GM19351 (cell line): ENCODE results near the gene ATF6B.

Experiments used
- ATAC-seq: cut with Tn5 transposase; IDR thresholded peaks from one replicate; pipeline ENCODE4 v1.9.1; 2021; ENCODE audit warnings: mild to moderate bottlenecking, moderate library complexity; ENCODE audit not compliant: unreplicated experiment

The ATF6B gene

GRCh38 chr6:32132110-32132509, 4.1 kb upstream of the ATF6B start:
- no peak for ATAC-seq

- ATAC-seq: no peak
These were observed 3.4 kb upstream of the ATF6B start for GRCh38 chr6:32131439-32131948.

DNA sequence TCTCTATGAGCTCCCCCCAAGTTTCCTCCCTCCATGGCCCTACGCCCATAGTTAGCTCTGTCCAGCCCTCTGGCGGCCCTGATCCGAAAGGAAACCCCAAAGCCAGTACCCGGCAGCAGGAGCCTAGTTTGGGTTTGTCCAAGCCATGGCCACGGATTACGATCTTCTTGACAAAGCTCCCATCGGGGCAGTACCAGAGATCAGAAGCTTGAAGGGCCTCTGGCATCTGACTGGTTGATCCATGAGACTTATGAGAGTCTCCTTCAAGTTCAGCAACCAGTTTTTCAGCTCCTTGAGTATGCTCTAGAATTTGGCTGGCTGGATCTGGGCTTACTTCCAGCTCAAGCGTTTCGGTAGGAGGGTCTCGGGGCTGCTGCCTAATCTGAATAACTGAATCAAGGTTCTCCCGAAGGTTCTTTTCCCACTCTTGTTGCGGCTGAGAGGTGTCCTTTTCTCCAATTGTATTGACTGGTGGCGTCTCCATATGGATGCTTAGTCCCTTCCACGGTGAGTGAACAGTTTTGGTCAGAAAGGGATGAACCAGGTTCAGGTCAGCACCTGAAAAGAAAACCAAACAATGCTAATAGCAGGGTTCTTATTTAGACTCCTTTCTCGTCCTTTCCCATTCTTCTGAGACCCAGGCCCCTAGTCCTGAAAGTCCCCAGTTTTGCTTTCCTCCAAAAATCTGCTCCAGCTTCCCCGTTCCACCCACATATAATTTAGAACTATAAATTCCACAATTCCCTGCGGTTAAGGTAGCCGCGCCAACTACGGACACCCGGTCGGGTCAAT, 1.4 kb upstream of the ATF6B start:
- no peak for ATAC-seq

DNA sequence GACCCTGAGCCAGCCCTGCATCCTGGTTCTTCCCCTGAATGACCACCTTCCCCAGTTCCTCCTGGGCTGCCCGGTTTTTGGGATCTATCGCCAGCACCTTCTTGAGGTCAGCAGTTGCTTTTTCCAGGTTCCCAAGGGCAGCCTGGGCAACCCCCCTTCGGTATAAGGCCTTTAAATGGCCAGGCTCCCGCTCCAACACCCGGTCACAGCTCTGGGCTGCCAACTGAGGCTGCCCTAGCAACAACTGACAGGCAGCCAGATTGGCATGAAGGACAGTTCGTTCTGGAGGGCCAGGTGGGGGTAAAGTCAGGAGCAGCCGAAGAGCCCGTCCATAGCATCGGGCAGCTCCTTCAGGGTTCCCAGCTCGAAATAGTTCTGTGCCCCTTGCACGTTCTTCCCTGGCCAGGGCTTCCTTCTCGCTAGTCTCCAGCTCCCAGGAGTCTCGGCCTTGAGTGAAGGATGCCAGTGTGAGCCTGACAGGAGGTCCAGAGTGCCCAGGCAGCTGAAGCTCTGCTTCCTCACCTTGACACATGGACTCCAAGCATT, 778 bp upstream of the ATF6B start:
- ATAC-seq: no peak

DNA sequence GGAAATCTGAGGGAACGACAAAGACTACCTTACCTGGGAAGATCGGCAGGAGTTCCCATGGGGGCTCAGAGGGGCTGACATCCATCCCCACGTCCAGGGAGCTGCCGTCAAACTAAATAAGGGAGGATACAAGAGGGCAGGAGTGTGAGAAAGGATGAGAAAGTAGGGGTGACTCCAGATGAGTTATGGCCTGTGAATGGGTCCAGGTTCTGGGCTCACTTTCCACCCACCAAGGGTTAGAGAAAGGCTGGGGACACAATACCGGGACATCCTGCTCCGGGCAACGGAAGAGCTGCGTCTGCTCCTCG, 683 bp downstream of the ATF6B start:
- ATAC-seq: no peak

GRCh38 chr6:32126880-32127279, 1.2 kb downstream of the ATF6B start:
- no peak for ATAC-seq

DNA sequence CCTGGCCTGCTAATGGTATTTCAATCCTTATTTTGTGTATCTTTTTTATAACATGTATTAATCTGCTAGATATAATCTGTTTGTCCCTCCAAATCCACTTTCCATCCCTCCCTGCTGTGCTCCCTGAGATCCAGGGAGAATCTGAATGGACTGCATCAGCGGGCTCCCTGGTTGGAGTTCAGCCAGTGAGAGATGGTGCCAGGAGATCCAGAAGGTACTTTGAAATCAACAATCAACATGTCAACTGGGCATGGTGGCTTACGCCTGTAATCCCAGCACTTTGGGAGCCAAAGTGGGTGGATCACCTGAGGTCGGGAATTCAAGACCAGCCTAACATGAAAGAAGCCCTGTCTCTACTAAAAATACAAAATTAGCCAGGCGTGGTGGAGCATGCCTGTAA, 4.4 kb downstream of the ATF6B start:
- ATAC-seq: no peak

DNA sequence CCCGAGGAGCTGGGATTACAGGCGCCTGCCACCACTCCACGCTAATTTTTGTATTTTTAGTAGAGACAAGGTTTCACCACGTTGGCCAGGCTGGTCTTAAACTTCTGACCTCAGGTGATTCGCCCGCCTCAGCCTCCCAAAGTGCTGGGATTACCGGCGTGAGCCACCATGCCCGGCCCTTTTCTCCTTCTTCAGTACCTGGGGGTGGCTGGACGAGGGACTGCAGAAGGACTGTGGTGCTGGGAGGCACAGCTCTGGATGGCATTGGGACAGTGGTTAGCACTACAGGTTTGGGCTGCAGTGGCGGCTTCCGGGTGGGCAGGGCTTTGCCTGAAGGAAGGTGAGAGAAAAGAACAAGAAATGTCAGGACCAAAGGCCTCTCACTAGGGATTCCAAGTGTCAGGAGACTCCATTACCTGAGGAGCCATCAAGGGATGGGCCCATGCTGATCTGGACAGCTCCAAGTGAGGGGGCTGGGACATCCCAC, 7.4 kb downstream of the ATF6B start:
- ATAC-seq: no peak

DNA sequence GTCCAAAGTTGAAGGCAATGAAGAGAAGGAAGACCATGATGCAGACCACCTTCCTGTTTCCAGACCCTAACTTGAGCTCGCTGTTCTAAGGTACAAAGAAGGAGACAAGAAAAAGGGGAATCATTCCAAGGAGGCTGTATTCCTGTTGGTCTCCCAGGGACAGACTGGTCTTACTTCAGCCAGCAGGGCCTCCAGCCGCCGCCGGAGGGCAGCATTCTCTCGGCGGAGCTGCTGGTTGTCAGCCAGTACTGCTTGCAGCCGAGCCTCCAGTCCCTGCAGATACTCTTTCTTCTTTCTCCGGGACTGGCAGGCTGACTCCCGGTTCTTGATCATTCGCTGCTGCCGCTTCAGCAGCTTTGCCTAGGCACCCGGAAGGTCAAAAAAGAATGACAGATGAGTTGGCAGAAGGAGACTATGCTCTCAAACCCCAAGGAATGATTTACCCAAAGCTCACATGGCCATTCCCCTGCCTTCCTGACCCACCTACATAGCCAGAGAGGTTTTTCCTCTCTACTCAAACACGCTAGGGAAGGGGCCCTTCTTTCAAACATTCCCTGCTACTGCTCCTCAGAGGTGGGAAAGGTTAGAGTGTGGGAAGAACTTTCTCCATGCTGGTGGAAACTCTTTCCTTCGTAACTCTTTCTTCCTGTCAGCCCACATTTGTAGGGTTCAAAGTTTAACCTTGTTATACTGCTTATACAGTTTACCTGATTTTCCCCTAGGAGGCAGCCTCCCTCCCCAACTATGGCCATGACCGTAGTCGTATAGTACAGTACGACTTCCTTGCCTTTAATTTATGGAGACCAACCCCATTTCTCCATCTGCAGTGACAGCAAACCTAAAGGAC, 9.0 kb downstream of the ATF6B start:
- ATAC-seq: no peak

- no peak for ATAC-seq
These were observed 10.6 kb downstream of the ATF6B start for GRCh38 chr6:32117461-32117860.

GRCh38 chr6:32116674-32117073, 11.4 kb downstream of the ATF6B start:
- no peak for ATAC-seq

GRCh38 chr6:32115623-32116022, 12.4 kb downstream of the ATF6B start:
- no peak for ATAC-seq

DNA sequence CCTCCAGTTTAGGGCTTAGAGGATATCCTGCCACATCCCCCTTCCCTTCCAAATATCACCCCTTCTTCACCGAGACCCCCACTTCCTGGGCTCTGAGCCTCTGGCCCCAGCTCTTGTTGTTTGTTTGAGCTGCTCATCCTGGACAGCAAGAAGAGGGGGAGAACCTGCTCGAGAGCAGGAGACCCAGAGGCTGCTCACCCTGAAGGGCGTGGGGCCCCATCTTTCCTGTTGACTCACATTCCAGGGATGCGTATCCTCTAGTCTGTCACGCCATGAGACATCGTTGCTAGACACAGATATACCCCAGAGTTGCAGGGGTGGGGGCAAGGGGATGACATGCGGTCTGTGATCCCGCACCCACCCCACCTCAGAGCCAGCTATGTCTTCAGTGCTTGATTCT, 13.2 kb downstream of the ATF6B start:
- ATAC-seq: no peak

GRCh38 chr6:32113386-32114352, 14.4 kb downstream of the ATF6B start:
- ATAC-seq: no peak

DNA sequence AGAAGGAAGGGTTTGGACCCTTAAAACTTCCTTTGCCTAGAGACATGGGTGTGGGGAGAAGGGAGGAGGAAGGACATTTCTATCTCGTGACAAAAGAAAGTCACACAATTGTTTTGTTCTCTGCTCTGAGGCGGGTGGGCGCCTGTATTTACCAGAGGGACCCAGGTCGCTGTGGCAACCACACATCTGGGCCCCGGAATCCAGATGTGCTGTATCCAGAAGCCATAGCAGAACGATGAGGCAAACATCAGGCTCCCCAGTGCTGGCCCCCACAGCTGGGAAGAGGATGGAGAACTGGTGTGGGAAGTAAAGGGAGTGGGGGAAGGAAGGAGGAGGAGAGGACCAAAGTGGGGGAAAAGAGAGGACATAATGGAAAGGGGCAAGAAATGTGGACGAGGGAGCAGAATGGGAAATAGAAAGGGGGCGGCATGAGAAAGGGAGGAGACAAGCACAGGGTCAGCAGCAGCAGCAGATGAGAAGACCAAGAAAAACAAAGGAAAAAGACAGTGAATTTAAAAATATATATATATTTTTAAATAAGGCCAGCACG, 15.5 kb downstream of the ATF6B start:
- no peak for ATAC-seq

DNA sequence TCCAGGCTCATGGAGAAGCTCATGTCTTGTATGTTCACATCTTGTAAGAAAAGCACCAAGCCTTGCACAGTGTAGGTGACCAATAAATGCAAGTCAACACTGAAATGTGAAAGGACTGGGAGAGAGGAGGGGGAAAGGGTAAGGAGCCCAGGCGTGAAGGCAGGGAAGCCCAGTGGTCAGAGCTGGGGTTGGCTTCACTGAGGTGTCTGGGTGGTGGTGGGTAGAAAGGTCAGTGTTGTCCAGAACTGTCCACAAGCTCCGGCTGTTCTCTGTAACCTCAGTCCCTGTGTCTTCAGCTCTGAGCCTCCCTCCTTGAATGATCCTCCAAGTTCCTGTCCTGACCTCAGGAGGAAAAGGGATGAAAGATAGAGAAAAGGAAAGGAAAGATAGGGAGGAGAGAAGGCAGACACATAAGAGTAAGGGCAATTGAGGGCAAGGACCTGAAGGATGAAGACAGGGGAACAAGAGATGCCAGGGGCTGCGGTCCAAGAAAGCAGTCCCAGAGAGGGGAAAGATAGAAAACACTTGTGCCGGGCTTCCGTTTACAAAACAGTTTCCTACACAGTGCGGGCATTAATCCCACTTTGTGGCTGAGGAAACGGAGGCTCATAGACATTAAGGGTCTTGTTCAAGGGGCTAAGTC, 16.5 kb downstream of the ATF6B start:
- ATAC-seq: no peak

- no peak for ATAC-seq
These were observed 17.4 kb downstream of the ATF6B start for GRCh38 chr6:32110632-32111031.

- no peak for ATAC-seq
These were observed 18.3 kb downstream of the ATF6B start for GRCh38 chr6:32109765-32110160.

- ATAC-seq: no peak
These were observed 18.8 kb downstream of the ATF6B start, which contains the start of gene TNXB for GRCh38 chr6:32109114-32109764. TNXB (minus strand) TSS chr6:32109338; CDS start chr6:32098198, 11,140 bp downstream.
